PFSK-1 (cell line): Measurements from ENCODE around the gene LBR.

Source experiments
- FOXP2 ChIP-seq: optimal IDR thresholded peaks from 2 replicates; pipeline ENCODE3; 2011; ENCODE audit warnings: borderline replicate concordance, control low read depth, inconsistent platforms; ENCODE audit not compliant: insufficient read depth; ENCODE audit errors: extremely low read length, extremely low read depth
- POLR2AphosphoS5 ChIP-seq: IDR thresholded peaks from 2 replicates; pipeline ENCODE4 v1.6.1; 2012; ENCODE audit warnings: low read depth, mild to moderate bottlenecking, control low read depth, low read length, moderate library complexity
- SIN3A ChIP-seq: IDR thresholded peaks from 2 replicates; pipeline ENCODE4 v1.6.1; 2012; ENCODE audit warnings: mild to moderate bottlenecking, low read length, moderate library complexity, borderline replicate concordance; ENCODE audit not compliant: insufficient read depth
- TAF1 ChIP-seq: IDR thresholded peaks from 2 replicates; pipeline ENCODE4 v1.6.1; 2012; ENCODE audit warnings: low read length, control low read depth, borderline replicate concordance; ENCODE audit not compliant: insufficient read depth
- TF ChIP-seq, protein P1 (sequence below), 2 experiments: IDR thresholded peaks; 2 replicates each; pipeline versions ENCODE4 v1.6.1 to v1.8.0; 2011 to 2012; ENCODE audit warnings: low read depth in 2 of 2, low read length in 2 of 2, control low read depth in 1 of 2, inconsistent platforms in 1 of 2, mild to moderate bottlenecking in 1 of 2, moderate library complexity in 1 of 2; ENCODE audit not compliant: insufficient read depth in 1 of 2

LBR gene

DNA sequence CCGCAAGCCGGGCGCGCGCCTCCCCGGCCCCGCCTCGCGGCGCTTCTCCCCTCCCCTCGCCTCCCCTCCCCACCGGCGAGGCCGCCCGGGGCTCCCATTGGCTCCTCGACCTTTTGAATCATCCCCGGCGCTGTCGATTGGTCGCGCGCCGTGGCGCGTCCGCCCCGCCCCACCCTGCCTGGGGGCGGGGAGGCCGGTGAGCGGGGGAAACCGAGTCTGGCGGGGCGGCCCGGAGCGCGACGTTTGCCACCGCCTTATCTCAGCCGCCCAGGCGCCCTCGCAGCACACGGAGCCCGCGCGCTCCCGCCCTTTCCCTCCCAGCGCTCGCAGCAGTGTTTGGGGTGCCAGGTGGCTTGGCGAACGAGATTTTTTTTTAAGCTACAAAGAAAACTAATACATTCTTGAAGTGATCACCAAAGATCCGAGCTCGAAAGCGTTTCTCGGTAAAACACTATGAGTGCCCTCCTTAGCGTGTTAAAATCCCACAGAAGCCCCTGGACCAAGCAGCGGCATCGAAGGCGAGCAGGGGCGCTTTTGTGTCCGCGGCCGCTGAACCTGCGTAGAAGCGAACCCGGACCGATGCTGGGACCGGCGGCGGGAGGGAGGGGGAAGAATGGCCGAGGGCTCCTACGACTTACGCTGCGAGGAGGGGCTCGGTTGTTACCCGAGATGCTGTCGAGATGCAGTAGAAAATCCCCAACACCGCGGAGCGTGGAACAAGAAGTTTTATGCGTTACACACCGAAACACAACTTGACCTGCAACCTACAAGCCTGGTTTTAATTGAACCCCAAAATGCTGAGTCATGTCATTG, 436 bp upstream of the LBR start:
- TF ChIP-seq SIN3A (peak; percentile 59; the same call in 1 of the 2 replicates), FOXP2 (no peak), TAF1 (0 out of 2 replicates have a peak, but pooled peaks have one; percentile 46), POLR2AphosphoS5 (peak; percentile 72)
- TF ChIP-seq, protein P1, sequence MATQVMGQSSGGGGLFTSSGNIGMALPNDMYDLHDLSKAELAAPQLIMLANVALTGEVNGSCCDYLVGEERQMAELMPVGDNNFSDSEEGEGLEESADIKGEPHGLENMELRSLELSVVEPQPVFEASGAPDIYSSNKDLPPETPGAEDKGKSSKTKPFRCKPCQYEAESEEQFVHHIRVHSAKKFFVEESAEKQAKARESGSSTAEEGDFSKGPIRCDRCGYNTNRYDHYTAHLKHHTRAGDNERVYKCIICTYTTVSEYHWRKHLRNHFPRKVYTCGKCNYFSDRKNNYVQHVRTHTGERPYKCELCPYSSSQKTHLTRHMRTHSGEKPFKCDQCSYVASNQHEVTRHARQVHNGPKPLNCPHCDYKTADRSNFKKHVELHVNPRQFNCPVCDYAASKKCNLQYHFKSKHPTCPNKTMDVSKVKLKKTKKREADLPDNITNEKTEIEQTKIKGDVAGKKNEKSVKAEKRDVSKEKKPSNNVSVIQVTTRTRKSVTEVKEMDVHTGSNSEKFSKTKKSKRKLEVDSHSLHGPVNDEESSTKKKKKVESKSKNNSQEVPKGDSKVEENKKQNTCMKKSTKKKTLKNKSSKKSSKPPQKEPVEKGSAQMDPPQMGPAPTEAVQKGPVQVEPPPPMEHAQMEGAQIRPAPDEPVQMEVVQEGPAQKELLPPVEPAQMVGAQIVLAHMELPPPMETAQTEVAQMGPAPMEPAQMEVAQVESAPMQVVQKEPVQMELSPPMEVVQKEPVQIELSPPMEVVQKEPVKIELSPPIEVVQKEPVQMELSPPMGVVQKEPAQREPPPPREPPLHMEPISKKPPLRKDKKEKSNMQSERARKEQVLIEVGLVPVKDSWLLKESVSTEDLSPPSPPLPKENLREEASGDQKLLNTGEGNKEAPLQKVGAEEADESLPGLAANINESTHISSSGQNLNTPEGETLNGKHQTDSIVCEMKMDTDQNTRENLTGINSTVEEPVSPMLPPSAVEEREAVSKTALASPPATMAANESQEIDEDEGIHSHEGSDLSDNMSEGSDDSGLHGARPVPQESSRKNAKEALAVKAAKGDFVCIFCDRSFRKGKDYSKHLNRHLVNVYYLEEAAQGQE (IDR thresholded peaks at IDR 0.05; ENCODE audit: insufficient read depth in 1 of 2, low read depth in 2 of 2, low read length in 2 of 2), result peak in 1 of 2 experiments; percentile 38; a peak in 1 of 4 replicates

DNA sequence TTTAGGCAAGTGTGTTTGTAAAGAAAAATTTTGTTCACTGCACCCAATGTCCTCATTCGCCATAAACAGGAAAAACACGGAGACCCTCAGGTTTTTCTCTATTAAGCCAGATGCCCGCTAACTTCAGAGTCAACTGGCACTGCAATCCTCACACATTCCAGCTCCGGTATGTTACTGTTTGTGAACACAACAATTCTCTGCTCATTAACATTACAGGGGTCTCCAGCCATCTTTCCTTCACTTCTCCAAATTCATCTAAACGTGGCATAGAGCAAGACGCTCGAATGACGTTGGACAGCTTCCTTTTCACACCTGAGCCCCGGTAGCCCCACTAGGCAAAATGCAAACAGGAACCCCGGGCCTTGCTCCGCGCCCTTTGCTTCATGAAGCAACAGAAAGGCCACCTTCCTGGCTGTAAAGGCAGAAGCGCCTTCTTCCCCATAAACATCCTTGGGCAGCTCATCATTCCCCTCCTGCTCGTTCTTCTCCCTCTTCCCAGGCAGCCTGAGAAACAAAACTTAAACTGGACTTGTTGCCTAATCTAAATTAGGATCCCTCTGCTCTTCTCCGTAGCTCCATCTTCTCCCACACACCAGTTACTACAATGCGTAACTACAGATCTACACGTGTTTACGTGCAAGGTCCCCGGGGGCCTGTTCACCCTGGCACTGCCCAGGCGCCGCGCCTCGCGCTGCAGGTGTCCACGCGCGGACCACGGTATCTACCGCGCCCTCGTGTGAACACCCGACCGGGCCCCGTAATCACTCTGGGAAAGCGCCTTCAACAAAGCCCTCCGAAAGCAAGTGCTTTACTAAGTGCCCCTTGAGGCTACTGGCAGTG, 1.2 kb downstream of the LBR start:
- no peak for TF ChIP-seq TAF1
- TF ChIP-seq FOXP2, result no peak
- TF ChIP-seq, protein P1 (IDR thresholded peaks at IDR 0.05; ENCODE audit: insufficient read depth in 1 of 2, low read depth in 2 of 2, low read length in 2 of 2), result no peak
- TF ChIP-seq SIN3A, result no peak
- no peak for TF ChIP-seq POLR2AphosphoS5

DNA sequence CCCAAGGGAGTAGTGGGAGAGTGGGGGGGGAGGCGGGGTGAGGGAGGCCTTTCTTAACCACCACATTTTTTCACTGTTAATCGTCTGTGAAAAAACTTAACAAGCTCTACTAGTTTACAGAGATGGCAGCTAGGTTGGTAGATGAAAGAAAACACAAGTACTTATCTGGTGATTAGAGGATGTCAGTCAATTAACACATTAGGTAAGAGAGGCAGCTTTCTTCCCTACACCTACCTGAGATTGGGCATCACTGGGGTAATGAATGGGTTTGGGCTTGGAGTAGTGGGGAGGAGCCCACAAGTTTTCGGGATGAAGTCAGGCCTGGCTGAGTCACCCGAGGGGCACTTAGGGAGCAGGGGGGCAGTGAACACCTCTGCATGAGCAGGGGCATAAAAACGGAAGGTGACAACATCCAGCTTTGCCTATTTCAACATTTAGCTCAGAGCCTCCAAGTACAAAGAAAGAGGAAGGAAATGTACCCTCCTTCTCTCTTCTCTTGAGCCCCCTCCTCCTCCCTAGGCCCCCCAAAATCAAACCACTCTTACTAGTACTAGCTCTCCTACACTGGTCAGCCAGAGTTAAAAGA, 2.5 kb downstream of the LBR start:
- TF ChIP-seq POLR2AphosphoS5, result no peak
- TF ChIP-seq FOXP2, result no peak
- no peak for TF ChIP-seq SIN3A
- TF ChIP-seq, protein P1 (IDR thresholded peaks at IDR 0.05; ENCODE audit: insufficient read depth in 1 of 2, low read depth in 2 of 2, low read length in 2 of 2), result no peak
- no peak for TF ChIP-seq TAF1

DNA sequence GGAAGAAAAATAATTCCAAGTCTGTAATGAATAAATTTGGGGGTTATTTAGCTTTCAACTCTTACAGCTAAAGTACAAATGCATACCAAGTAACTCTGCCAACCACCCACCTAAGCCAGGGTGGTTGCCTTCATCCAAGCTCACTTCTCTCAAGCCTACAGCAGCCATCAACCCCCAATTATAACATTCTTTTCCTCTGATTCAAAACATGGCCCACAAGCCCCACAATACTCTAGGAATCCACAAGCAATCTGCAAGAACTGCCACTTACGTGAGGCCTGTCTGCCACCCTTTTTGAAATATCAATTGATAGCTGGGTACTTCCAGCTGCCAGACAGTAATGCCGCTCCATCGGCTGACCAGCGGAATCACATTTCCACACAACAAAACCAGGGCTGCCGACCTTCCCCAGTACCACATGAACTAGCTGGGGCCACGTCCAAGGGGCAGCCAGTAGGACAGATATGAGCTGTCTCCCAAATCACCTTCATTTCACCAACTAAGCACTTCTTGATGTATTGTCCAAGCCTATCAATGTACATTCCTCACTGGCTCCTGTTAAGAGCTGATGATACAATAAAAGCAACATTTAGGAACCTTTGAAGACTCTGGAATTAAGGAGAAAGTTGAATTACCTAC, 3.2 kb downstream of the LBR start:
- TF ChIP-seq TAF1, result no peak
- TF ChIP-seq, protein P1 (IDR thresholded peaks at IDR 0.05; ENCODE audit: insufficient read depth in 1 of 2, low read depth in 2 of 2, low read length in 2 of 2), result no peak
- no peak for TF ChIP-seq FOXP2
- no peak for TF ChIP-seq SIN3A
